ENCODE results near the gene TAOK2.
"Not testable (repeated sequence)": the region's sequence is repeated elsewhere in the genome, so short reads cannot be mapped to it uniquely, and the experiment has no call there.

TAOK2 gene

GRCh38 chr16:29973384-29974246, at the start of gene TAOK2:
TSS of gene TAOK2 (plus strand) at chr16:29973868. CDS start at chr16:29977773, 3,905 bp downstream.
- peak; percentile 99 for DNase-seq

DNA sequence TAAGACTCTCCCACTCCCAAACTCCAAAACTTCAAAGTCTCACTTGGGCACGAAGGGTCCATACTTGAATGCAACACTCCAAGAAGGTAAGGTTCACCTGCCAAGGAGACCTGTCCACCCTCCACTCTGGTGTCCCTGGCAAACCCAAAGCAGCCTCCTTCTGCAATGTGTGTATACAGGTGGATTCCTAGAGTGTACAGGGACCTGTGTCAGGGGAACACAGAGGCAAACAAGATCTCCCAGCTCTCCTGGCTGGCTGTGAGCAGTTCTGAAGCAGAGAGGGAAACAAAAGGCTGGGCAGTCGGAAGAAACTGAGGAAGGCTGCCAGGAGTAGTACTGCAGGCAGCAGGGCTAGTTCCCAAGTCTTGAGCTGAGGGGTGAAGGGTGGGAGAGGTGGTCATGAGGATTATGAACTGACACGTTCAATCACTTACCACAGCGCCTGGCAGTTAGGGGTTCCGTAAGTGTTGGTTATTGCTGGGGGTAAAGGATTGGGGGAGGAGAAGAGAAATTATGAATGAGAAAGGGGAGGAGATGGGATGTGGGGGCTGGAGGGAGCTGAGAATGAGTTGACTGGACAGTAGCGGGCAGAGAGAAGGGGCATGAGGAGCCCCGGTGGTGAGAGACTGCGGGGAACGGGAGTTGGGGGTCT, 48.4 kb upstream of the TAOK2 start:
- no peak for DNase-seq

- DNase-seq = peak; percentile 90
Measured at GRCh38 chr16:29925781-29926710, 47.6 kb upstream of the TAOK2 start, which contains the start of gene KCTD13. TSS of gene KCTD13 (minus strand) at chr16:29926226. CDS start at chr16:29926033, 193 bp downstream.

DNA sequence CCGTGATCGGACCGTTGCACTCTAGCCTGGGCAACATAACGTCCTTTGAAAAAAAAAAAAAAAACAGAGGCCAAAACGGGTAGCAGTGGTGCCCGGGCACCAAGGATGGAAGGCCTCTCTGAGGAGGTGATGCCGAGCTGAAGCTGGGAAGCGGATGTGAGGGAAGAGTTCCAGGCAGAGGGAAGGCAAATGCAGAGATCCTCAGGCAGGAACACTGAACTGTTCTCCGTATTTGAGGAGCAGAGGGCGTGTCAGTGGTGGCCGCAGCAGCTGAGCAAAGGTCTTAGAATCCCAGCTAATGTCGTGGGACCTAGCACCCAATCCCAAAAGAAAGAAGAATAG, 47.0 kb upstream of the TAOK2 start:
- no peak for DNase-seq

- DNase-seq = no peak
Measured at GRCh38 chr16:29927070-29927905, 46.4 kb upstream of the TAOK2 start.

DNA sequence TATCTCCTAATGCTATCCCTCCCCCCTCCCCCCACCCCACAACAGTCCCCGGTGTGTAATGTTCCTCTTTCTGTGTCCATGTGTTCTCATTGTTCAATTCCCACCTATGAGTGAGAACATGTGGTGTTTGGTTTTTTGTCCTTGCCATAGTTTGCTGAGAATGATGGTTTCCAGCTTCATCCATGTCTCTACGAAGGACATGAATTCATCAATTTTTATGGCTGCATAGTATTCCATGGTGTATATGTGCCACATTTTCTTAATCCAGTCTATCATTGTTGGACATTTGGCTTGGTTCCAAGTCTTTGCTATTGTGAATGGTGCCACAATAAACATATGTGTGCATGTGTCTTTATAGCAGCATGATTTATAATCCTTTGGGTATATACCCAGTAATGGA, 41.9 kb upstream of the TAOK2 start:
- DNase-seq = not testable (repeated sequence)

- no peak for DNase-seq
Measured at GRCh38 chr16:29940656-29941055, 33.0 kb upstream of the TAOK2 start.

DNA sequence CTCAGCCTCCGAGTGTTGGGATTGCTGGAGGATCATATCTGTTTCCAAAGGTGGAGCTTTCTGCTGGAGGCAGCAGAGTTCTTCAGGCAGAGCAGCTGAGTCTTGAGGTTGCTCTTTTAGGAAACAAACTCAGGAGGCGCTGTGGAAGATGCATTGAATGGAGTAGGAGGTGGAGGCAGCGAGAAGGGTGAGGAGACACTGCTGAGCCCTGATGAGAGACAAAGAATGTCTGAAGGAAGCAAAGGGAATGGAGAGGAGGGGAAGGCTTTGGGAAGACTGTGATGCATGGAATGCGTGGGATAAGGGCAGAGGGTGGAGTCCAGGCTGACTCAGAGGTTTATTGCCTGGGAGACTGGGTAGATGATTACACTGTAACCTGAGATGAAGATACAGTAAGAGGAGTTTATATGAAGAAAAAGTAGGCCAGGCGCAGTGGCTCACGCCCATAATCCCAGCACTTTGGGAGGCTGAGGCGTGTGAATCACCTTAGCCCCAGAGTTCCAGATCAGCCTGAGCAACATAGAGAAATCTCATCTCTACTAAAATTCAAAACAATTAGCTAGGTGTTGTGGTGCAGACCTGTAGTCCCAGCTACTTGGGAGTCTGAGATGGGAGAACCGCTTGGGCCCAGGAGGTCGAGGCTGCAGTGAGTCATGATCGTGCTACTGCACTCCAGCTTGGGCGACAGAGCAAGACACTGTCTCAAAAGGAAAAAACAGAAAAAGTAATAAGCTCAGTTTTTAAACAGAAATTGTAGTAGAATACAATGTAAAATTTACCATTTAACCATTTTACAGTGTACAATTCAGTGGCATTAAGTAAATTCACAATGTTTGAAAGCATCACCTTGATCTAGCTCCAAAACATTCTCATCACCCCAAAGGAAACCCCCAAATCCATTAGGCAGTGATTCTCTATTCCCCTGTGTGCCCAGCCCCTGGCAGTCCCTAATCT, 29.5 kb upstream of the TAOK2 start:
- DNase-seq = no peak

DNA sequence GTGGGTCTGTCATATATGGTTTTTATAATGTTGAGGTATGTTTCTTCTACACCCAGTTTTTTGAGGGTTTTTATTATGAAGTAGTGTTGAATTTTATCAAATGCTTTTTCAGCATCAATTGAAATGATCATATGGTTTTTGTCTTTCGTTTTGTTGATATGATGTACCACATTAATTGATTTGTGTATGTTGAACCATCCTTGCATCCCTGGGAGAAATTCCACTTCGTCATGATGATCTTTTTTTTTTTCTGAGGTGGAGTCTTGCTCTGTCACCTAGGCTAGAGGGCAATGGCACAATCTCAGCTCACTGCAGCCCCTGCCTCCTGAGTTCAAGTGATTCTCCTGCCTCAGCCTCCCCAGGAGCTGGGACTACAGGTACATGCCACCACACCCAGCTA, 25.8 kb upstream of the TAOK2 start:
- no peak for DNase-seq

DNA sequence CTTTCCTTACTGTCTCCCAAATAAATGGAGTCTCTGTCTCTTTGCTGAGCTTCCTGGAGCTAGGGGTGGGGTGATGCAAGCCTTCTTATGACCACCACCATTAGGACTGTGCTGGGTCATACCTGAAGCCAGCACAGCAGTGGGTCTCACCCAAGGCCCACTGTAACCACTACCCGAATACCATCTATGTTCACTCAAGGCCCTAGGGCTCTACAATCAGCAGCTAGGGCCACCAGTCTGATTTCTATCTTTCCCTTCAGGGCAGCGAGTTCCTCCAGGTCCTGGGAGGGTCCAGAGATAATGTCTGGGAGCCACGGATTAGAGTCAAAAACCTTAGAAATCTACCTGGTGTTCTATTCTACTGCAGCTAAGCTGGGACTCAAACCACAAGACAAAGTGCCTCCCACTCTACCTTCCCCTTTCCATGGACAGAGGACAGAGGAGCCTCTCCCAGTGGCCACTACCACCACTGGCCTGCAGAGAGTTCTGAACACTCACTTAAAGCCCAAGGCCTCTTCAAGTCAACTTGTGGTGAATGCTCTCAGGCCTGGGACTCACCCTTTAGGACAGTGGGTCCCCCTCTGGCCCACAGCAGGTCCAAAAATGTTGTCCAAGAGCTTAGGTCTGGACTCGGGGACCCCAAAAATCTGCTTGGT, 22.7 kb upstream of the TAOK2 start:
- DNase-seq = no peak

DNA sequence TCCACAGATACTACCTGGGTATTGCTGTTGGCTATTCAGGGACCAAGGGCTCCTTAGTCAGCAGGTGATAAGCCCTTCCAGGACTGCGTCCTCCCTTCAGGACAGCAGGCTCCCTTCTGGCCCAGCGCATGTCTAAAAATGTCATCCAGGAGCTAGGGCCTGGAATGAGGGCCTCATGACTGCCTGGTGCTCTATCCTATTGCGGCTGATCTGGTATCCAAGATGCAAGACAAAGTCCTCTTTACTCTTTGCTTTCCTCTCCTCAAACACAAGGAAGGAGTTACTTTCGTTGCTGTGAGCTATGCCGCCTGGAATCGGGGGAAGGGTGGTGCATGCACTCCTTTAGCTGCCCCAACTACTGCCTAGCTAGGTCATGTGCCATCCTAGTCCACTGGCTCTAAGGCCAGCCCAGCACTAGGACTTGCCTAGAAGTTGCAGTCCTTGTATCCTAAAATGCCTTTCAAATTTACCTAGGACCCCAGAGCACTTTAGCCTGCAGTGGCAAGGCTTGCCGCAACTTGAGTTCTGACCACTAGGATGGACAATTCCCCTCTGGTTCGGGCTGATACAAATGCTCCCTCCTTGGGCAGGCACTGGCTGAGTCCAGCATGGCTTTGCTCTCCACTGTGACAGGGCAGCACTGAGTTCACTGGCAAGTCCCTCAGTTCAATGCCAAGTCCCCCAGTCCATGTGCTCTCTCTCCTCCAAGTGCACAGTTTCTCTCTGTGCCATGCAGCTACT, 21.9 kb upstream of the TAOK2 start:
- no peak for DNase-seq

GRCh38 chr16:29958756-29959155, 14.9 kb upstream of the TAOK2 start:
- no peak for DNase-seq

DNA sequence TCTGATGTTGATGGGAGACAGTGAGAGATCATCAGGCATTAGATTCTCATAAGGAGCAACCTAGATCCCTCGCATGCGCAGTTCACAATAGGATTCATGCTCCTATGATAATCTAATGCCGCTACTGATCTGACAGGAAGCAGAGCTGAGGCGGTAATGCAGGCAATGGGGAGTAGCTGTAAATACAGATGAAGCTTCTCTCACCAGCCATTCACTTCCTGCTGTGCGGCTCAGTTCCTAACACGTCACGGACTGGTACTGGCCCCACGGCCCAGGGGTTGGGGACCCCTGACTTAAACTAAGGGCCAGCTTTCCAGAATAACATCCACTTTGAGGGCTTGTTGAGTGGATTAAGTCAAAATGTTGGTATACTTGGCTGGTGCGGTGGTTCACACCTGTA, 14.4 kb upstream of the TAOK2 start:
- DNase-seq = no peak

DNA sequence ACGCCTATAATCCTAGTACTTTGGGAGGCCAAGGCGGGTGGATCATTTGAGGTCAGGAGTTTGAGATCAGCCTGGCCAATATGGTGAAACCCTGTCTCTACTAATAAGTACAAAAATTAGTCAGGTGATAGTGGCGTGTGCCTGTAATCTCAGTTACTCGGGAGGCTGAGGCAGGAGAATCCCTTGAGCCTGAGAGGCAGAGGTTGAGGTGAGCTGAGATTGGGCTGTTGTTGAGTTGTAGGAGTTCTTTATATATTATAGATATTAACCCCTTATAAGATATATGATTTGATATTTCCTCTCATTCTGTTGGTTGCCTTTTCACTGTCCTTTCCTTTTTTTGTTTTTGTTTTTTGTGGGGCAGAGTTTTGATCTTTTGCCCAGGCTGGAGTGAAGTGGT, 13.8 kb upstream of the TAOK2 start:
- DNase-seq = not testable (repeated sequence)

- no peak for DNase-seq
Measured at GRCh38 chr16:29961127-29961478, 12.6 kb upstream of the TAOK2 start.

DNA sequence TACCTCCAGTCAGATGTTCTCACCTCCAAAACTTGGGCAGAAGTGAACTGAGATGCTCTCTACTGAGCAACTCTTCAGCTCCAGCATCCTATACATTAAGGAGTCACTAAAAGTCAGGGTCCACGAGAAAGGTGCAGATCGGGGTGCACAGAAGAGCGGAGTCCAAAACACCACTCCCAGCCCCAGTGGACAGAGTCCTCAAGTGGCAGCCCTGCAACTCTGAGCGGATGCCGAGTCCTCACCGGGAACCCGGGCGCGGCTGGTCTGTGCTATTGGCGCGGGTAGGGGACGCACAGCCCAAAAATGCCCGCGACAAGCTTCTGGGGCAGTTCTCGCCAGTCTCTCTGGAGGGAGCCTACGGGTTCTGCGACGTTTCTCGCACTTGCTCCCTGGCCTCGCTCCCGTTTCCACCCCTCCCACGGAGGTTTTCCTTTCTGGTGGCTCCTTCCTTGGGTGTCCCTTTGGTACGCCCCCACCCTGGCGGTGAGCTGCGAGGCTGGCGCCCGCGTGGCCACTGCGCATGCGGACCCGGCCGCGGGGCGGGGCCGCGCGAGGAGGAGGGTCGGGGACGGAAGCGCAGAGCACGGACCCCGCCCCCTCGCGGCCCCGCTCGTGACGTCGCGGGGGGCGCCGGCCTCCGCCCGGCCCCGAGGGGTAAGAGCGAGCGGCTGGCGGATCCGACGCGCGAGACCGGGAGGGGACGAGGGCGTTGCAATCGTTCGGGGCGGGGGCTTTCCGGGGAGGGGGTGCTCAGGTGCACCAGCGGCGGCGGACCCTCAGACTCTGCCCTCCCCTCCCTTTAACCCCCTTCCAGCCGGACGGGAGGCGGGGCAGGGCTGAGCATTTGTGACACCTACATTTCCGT, 12.0 kb upstream of the TAOK2 start, which contains the start of gene TMEM219:
Gene TMEM219, plus strand, starts transcription at position 601 of the 865 bp plus-strand sequence. CDS start 1,065 bp downstream, outside the sequence.
- DNase-seq = peak; percentile 93

- DNase-seq = no peak
Measured at GRCh38 chr16:29962344-29962994, 11.2 kb upstream of the TAOK2 start.
